Upper lobe of right lung (tissue), 1 donor: ENCODE results near the gene ETNK2. TPM values are rescaled to one million over a fixed set of nuclear protein-coding genes. Genes with fewer than 3 reads are reported as not detected.

Experiments
- ATAC-seq: fragments of 200-7000 bp; cut with Tn5 transposase; one replicate; pipeline ENCODE4 v1.9.1; 2020; ENCODE audit warnings: mild to moderate bottlenecking, moderate library complexity
- DNase-seq: peaks from one replicate; pipeline ENCODE4 v3.0.0-alpha.2; 2020
- H3K27ac ChIP-seq: fragments of 200-600 bp; one replicate; pipeline ENCODE4 v1.8.0; 2022
- H3K27me3 ChIP-seq: fragments of 200-600 bp; one replicate; pipeline ENCODE4 v1.8.0; 2022; ENCODE audit warnings: mild to moderate bottlenecking
- H3K36me3 ChIP-seq: fragments of 200-600 bp; one replicate; pipeline ENCODE4 v1.8.0; 2022
- H3K4me1 ChIP-seq: fragments of 200-600 bp; one replicate; pipeline ENCODE4 v1.8.0; 2022
- H3K4me3 ChIP-seq: fragments of 200-600 bp; one replicate; pipeline ENCODE4 v1.8.0; 2022; ENCODE audit warnings: mild to moderate bottlenecking
- H3K9me3 ChIP-seq: fragments of 200-600 bp; one replicate; pipeline ENCODE4 v1.8.0; 2022
- intact Hi-C: fragments of 100-400 bp; cut with DNase I; formaldehyde crosslinking; loops from one replicate; pipeline ENCODE4 v1.11.0; 2022
- total RNA-seq: library from RNA; stranded (reverse); fragmentation: NEBNext Ultra II Directional; extraction: Animal tissue kit (Norgen Biotek cat#: 25700); gene quantifications from one replicate; pipeline ENCODE4 v1.2.1, GENCODE V29; 2021
- TF ChIP-seq, protein P1 (sequence below): fragments of 200-600 bp; IDR thresholded peaks from one replicate; pipeline ENCODE4 v1.8.0; 2022; ENCODE audit warnings: antibody characterized with exemption
- donor health status: DM: no; HTN: yes; CAD: no; lungs with severe emphysema.

The ETNK2 gene
- total RNA-seq, 1 donor from 2014 or later = 3.6 TPM

DNA sequence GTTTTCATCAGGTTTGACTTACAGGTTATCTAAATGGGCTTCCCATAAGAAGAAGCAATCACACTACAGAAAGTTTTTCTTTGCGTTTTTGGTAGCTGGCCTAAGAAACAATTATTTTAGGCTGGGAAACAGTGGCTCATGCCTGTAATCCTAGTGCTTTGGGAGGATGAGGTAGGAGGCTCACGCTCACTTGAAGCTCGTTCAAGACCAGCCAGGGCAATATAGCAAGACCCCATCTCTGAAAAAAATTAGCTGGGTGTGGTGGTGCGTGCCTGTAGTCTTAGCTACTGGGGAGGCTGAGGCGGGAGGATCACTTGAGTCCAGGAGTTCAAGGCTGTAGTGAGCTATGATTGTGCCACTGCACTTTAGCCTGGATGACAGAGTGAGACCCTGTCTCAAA is 15.9 kb upstream of the ETNK2 start:
- H3K36me3 ChIP-seq = no peaks in the 10 kb centered on the region
- no peak overlapping the region for H3K4me3 ChIP-seq
- TF ChIP-seq, protein P1, sequence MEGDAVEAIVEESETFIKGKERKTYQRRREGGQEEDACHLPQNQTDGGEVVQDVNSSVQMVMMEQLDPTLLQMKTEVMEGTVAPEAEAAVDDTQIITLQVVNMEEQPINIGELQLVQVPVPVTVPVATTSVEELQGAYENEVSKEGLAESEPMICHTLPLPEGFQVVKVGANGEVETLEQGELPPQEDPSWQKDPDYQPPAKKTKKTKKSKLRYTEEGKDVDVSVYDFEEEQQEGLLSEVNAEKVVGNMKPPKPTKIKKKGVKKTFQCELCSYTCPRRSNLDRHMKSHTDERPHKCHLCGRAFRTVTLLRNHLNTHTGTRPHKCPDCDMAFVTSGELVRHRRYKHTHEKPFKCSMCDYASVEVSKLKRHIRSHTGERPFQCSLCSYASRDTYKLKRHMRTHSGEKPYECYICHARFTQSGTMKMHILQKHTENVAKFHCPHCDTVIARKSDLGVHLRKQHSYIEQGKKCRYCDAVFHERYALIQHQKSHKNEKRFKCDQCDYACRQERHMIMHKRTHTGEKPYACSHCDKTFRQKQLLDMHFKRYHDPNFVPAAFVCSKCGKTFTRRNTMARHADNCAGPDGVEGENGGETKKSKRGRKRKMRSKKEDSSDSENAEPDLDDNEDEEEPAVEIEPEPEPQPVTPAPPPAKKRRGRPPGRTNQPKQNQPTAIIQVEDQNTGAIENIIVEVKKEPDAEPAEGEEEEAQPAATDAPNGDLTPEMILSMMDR = no peak
- H3K27me3 ChIP-seq = no peaks in the 10 kb centered on the region
- H3K4me1 ChIP-seq = peaks cover under 1% of the 10 kb centered on the region
- peaks cover 6% of the 10 kb centered on the region for H3K9me3 ChIP-seq
- no peak overlapping the region for H3K27ac ChIP-seq
- intact Hi-C loops = loop anchor here (10.0 kb wide), 1 partner anchor 197 kb away; no protein-coding TSS in a partner anchor
- DNase-seq = no peak
- no peak for ATAC-seq

DNA sequence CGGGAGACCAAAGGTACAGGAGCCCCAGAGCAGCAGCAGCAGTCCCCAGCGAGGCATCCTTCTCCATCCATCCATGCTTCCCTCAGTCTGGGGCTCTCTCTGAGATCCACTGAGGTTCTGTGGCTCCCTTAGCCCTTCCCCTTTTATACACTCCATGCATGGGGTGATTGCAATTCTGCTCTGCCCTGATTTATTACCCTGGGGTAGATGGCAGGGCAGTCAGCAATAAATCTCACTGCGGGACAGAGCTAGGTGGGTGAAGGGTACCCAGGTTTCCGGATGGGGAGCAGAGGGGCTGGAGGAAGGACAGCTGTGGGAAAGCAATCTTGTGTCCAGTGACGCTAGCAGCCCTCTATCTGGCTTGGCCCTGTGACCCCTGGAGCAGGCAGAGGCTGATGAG is 14.4 kb upstream of the ETNK2 start, which contains the start of gene REN:
Gene REN, minus strand, starts transcription at position 119 of the 400 bp plus-strand sequence. Its CDS starts 44 bp downstream, at position 75.
- no peak for DNase-seq
- Histone ChIP-seq H3K4me1 (peaks cover 6% of the 10 kb centered on the region), H3K4me3 (no peak within 1 kb of the TSS), H3K27me3 (no peaks in the 10 kb centered on the region), H3K36me3 (no peaks in the 10 kb centered on the region), H3K27ac (no peak within 1 kb of the TSS), H3K9me3 (peaks cover 6% of the 10 kb centered on the region)
- ATAC-seq = no peak
- intact Hi-C loops = loop anchor here (10.0 kb wide), 1 partner anchor 199 kb away; no protein-coding TSS in a partner anchor
- TF ChIP-seq, protein P1 = no peak

GRCh38 chr1:204162494-204163074 is 10.7 kb upstream of the ETNK2 start:
- peak; percentile 93 for ATAC-seq
- intact Hi-C loops = loop anchor here (10.0 kb wide), 1 partner anchor 202 kb away; no protein-coding TSS in a partner anchor

GRCh38 chr1:204161609-204162493 is 10.0 kb upstream of the ETNK2 start:
- TF ChIP-seq, protein P1 = no peak
- Histone ChIP-seq H3K4me3 (no peak overlapping the region), H3K27ac (no peak overlapping the region), H3K9me3 (no peaks in the 10 kb centered on the region), H3K27me3 (no peaks in the 10 kb centered on the region), H3K36me3 (no peaks in the 10 kb centered on the region), H3K4me1 (peaks cover 6% of the 10 kb centered on the region)
- DNase-seq (no peak), ATAC-seq (peak; percentile 54)
- intact Hi-C loops = loop anchor here (10.0 kb wide), 1 partner anchor 203 kb away; no protein-coding TSS in a partner anchor

More at GRCh38 chr1:204162494-204163074, 10.7 kb upstream of the ETNK2 start:
- Histone ChIP-seq H3K4me3 (no peak overlapping the region), H3K9me3 (no peaks in the 10 kb centered on the region), H3K36me3 (no peaks in the 10 kb centered on the region), H3K4me1 (peaks cover 6% of the 10 kb centered on the region), H3K27me3 (no peaks in the 10 kb centered on the region), H3K27ac (no peak overlapping the region)
- TF ChIP-seq, protein P1 = peak; percentile 100
- peak; percentile 90 for DNase-seq

- Histone ChIP-seq H3K9me3 (no peaks in the 10 kb centered on the region), H3K4me3 (no peak overlapping the region), H3K27ac (no peak overlapping the region), H3K27me3 (no peaks in the 10 kb centered on the region), H3K36me3 (no peaks in the 10 kb centered on the region), H3K4me1 (peaks cover 6% of the 10 kb centered on the region)
- intact Hi-C loops = no loop called here
- TF ChIP-seq, protein P1 = no peak
- DNase-seq = no peak
- ATAC-seq = peak; percentile 8
These were observed 6.1 kb upstream of the ETNK2 start for GRCh38 chr1:204157962-204158361.
